Neuronal stem cell (in vitro differentiated cells): ENCODE data around the gene FOXJ1.

Experiments
- DNase-seq: peaks from one replicate; pipeline ENCODE4 v3.0.0-alpha.2; 2013; ENCODE audit warnings: low spot score
- H2AFZ ChIP-seq: one replicate; pipeline ENCODE4 v1.6.1; 2013; ENCODE audit warnings: mild to moderate bottlenecking, low read length, inconsistent platforms
- H2AK5ac ChIP-seq: 2 replicates; pipeline ENCODE4 v1.6.1; 2013; ENCODE audit warnings: low read depth, mild to moderate bottlenecking, inconsistent platforms, low read length, moderate library complexity, mixed read lengths
- H2BK120ac ChIP-seq: 2 replicates; pipeline ENCODE4 v1.6.1; 2013; ENCODE audit warnings: low read depth, mild to moderate bottlenecking, inconsistent platforms, low read length, moderate library complexity, mixed read lengths
- H2BK12ac ChIP-seq: one replicate; pipeline ENCODE4 v1.6.1; 2013; ENCODE audit warnings: low read length, inconsistent platforms
- H2BK15ac ChIP-seq: 2 replicates; pipeline ENCODE4 v1.6.1; 2013; ENCODE audit warnings: mild to moderate bottlenecking, low read length, inconsistent platforms, mixed read lengths
- H2BK5ac ChIP-seq: one replicate; pipeline ENCODE4 v1.6.1; 2013; ENCODE audit warnings: inconsistent platforms, mild to moderate bottlenecking, low read length, moderate library complexity
- H3K14ac ChIP-seq: one replicate; pipeline ENCODE4 v1.6.1; 2013; ENCODE audit warnings: low read length, inconsistent platforms
- H3K18ac ChIP-seq: 2 replicates; pipeline ENCODE4 v1.6.1; 2013; ENCODE audit warnings: low read length, inconsistent platforms
- H3K23ac ChIP-seq: 2 replicates; pipeline ENCODE4 v1.6.1; 2013; ENCODE audit warnings: low read depth, mild to moderate bottlenecking, mixed read lengths, low read length, inconsistent platforms; ENCODE audit not compliant: poor library complexity
- H3K27ac ChIP-seq: replicated peaks from 3 replicates; pipeline ENCODE4 v1.5.1; 2013; ENCODE audit warnings: low read length, inconsistent platforms
- H3K27me3 ChIP-seq, 3 experiments: 2 replicates each; pipeline ENCODE4 v1.6.1; 2013; ENCODE audit warnings: low read length in 3 of 3, mild to moderate bottlenecking in 2 of 3, inconsistent platforms in 1 of 3, low read depth in 1 of 3, mixed read lengths in 1 of 3, moderate library complexity in 1 of 3; ENCODE audit not compliant: control insufficient read depth in 3 of 3, insufficient read depth in 3 of 3
- H3K36me3 ChIP-seq, 2 donors: replicated peaks in 1 of 2; 2 replicates each; pipeline ENCODE4 v1.6.1; 2013; ENCODE audit warnings: low read length in 2 of 2; ENCODE audit not compliant: control insufficient read depth in 2 of 2, insufficient read depth in 2 of 2
- H3K4ac ChIP-seq: 2 replicates; pipeline ENCODE4 v1.6.1; 2013; ENCODE audit warnings: inconsistent platforms, mild to moderate bottlenecking, low read length, moderate library complexity
- H3K4me1 ChIP-seq, 2 donors: 1 replicate in 1 of 2; 2 replicates in 1 of 2; pipeline ENCODE4 v1.6.1; 2013; ENCODE audit warnings: low read length in 2 of 2, low read depth in 1 of 2; ENCODE audit not compliant: control insufficient read depth in 2 of 2, insufficient read depth in 1 of 2
- H3K4me2 ChIP-seq: one replicate; pipeline ENCODE4 v1.6.1; 2013; ENCODE audit warnings: mild to moderate bottlenecking, low read length, inconsistent platforms; ENCODE audit not compliant: insufficient read depth, poor library complexity, severe bottlenecking
- H3K4me3 ChIP-seq, 2 donors: 2 replicates each; pipeline ENCODE4 v1.5.1; 2013; ENCODE audit warnings: low read length in 2 of 2, mild to moderate bottlenecking in 2 of 2, inconsistent platforms in 1 of 2, moderate library complexity in 1 of 2
- H3K79me1 ChIP-seq: one replicate; pipeline ENCODE4 v1.6.1; 2013; ENCODE audit warnings: low read depth, mild to moderate bottlenecking, inconsistent platforms, low read length, moderate library complexity
- H3K9ac ChIP-seq: one replicate; pipeline ENCODE4 v1.6.1; 2013; ENCODE audit warnings: mild to moderate bottlenecking, low read depth, low read length, inconsistent platforms; ENCODE audit not compliant: poor library complexity
- H3K9me3 ChIP-seq, 2 donors: replicated peaks in 1 of 2; 2 replicates each; pipeline versions ENCODE3 to v1.6.1; 2013; ENCODE audit warnings: low read length in 2 of 2, mild to moderate bottlenecking in 2 of 2, inconsistent platforms in 1 of 2, low read depth in 1 of 2, mixed read lengths in 1 of 2, moderate library complexity in 1 of 2; ENCODE audit not compliant: control insufficient read depth in 2 of 2, insufficient read depth in 1 of 2
- H4K8ac ChIP-seq: one replicate; pipeline ENCODE4 v1.6.1; 2013; ENCODE audit warnings: low read depth, mild to moderate bottlenecking, inconsistent platforms, low read length, moderate library complexity
- H4K91ac ChIP-seq: one replicate; pipeline ENCODE4 v1.6.1; 2013; ENCODE audit warnings: low read length, low read depth, mild to moderate bottlenecking, inconsistent platforms; ENCODE audit not compliant: poor library complexity
- WGBS, 2 donors: extraction: QIAGEN DNeasy Blood & Tissue Kit; methylation state at CpG; one replicate each; pipeline ENCODE4 v1.1.7; 2013; ENCODE audit warnings: missing lambda C conversion rate in 2 of 2, mixed read lengths in 1 of 2; ENCODE audit not compliant: insufficient read length in 2 of 2, insufficient replicate concordance in 1 of 2; ENCODE audit errors: extremely low coverage in 2 of 2; 5-methylcytosine and 5-hydroxymethylcytosine counted together

FOXJ1 gene

GRCh38 chr17:76137351-76138233 lies 3.5 kb downstream of the FOXJ1 start:
- Histone ChIP-seq H3K18ac (peak overlapping the region; percentile 99), H3K4me3 (peak overlapping the region; percentile 40 to 44), H2AFZ (peak overlapping the region; percentile 78), H3K4me1 (peaks cover 56 to 72% of the 10 kb centered on the region in 2 donors), H3K23ac (peak overlapping the region; percentile 44), H3K79me1 (peaks cover 3% of the 10 kb centered on the region), H2BK12ac (peak overlapping the region; percentile 99), H3K4me2 (peak overlapping the region; percentile 59), H2BK5ac (peak overlapping the region; percentile 49), H2AK5ac (peak overlapping the region; percentile 100), H4K91ac (peak overlapping the region; percentile 79), H2BK15ac (peak overlapping the region; percentile 99), H3K4ac (peak overlapping the region; percentile 96), H3K27me3 (peaks cover 0 to 61% (median 20%) of the 10 kb centered on the region in 3 experiments), H3K36me3 (no peaks in the 10 kb centered on the region), H3K27ac (peak overlapping the region; percentile 43), H3K14ac (peak overlapping the region; percentile 3), H3K9ac (peak overlapping the region; percentile 80), H3K9me3 (peaks cover 0 to 5% of the 10 kb centered on the region in 2 donors), H4K8ac (peak overlapping the region; percentile 100), H2BK120ac (peak overlapping the region; percentile 99)
- WGBS, 2 donors, result no CpG with 5 or more reads among the region's 54 CpGs
- DNase-seq, result no peak

DNA sequence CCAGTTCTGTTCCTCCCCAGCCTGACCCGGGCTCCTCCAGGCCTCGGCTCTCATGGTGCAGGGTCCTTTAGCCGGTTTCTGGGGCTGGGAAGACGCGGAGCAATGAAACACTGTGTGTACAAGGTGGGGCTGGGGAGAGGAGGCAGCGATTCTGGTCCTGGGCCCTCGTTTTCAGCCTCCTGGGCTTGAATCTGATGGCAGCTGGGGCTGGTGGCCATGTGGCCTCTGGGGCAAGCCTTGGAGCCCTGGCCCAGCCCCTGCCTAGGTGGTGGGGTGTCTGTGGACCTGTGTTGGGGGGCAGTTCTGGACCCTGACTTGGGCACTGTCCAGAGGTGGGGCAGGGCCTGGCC lies 4.1 kb downstream of the FOXJ1 start:
- Histone ChIP-seq H4K91ac (peak overlapping the region; percentile 79), H2BK15ac (peak overlapping the region; percentile 99), H3K23ac (no peak overlapping the region), H3K4me1 (peaks cover 58 to 70% of the 10 kb centered on the region in 2 donors), H4K8ac (no peak overlapping the region), H2AFZ (no peak overlapping the region), H3K18ac (peak overlapping the region; percentile 99), H3K27ac (no peak overlapping the region), H3K9me3 (peaks cover 0 to 5% of the 10 kb centered on the region in 2 donors), H3K14ac (peak overlapping the region; percentile 3), H3K4me2 (no peak overlapping the region), H2BK12ac (peak overlapping the region; percentile 99), H2BK120ac (peak overlapping the region; percentile 99), H2BK5ac (peak overlapping the region; percentile 49), H3K27me3 (peaks cover 0 to 59% (median 20%) of the 10 kb centered on the region in 3 experiments), H3K36me3 (no peaks in the 10 kb centered on the region), H3K4me3 (no peak overlapping the region), H3K4ac (peak overlapping the region; percentile 96), H3K9ac (peak overlapping the region; percentile 80), H2AK5ac (peak overlapping the region; percentile 100), H3K79me1 (peaks cover 3% of the 10 kb centered on the region)
- no CpG with 5 or more reads among the region's 7 CpGs for WGBS, 2 donors
- DNase-seq, result no peak

- Histone ChIP-seq H3K36me3 (no peaks in the 10 kb centered on the region), H3K4ac (no peak overlapping the region), H2BK12ac (peak overlapping the region; percentile 99), H3K18ac (peak overlapping the region; percentile 99), H3K27me3 (peaks cover 0 to 61% (median 20%) of the 10 kb centered on the region in 3 experiments), H2BK5ac (peak overlapping the region; percentile 49), H3K4me1 (peaks cover 57 to 65% of the 10 kb centered on the region in 2 donors), H3K23ac (no peak overlapping the region), H3K9ac (no peak overlapping the region), H2BK120ac (peak overlapping the region; percentile 99), H3K79me1 (peaks cover 3% of the 10 kb centered on the region), H3K9me3 (peaks cover 0 to 6% of the 10 kb centered on the region in 2 donors), H4K91ac (no peak overlapping the region), H2AK5ac (peak overlapping the region; percentile 100), H3K4me2 (no peak overlapping the region), H3K14ac (no peak overlapping the region), H2AFZ (no peak overlapping the region), H4K8ac (no peak overlapping the region), H2BK15ac (peak overlapping the region; percentile 99), H3K4me3 (no peak overlapping the region), H3K27ac (no peak overlapping the region)
- WGBS, 2 donors, result no CpG with 5 or more reads among the region's 16 CpGs
- DNase-seq, result no peak
Measured at GRCh38 chr17:76136276-76137000, 4.6 kb downstream of the FOXJ1 start.

DNA sequence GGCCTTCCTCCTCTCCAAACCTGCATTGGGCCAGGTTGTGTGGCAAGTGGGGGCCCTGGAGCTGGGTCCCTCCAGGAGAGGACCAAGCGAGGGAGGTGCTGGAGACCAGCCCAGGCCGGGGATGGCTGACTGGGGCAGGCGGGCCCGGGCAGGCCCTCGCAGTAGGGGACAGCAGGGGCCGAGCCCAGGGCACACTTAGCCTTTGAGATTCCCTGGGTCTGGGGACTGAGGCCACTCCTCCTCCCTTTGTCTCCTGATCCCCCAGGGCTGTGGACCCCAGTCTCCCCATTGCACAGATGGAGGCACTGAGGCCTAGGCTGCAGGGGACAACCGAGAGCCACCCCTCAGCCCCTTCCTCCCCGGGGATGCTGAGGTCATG lies 5.2 kb downstream of the FOXJ1 start:
- H4K8ac ChIP-seq, result no peak overlapping the region
- peak overlapping the region; percentile 92 for H2BK12ac ChIP-seq
- H3K23ac ChIP-seq, result no peak overlapping the region
- peak overlapping the region; percentile 51 for H3K14ac ChIP-seq
- H3K4me2 ChIP-seq, result peak overlapping the region; percentile 24
- H3K27ac ChIP-seq, result no peak overlapping the region
- peaks cover 0 to 65% (median 18%) of the 10 kb centered on the region in 3 experiments for H3K27me3 ChIP-seq
- H2AK5ac ChIP-seq, result peak overlapping the region; percentile 99
- H4K91ac ChIP-seq, result peak overlapping the region; percentile 83
- no peak for DNase-seq
- no peak overlapping the region for H3K4me3 ChIP-seq
- no CpG with 5 or more reads among the region's 8 CpGs for WGBS, 2 donors
- H3K9me3 ChIP-seq, result peaks cover 0 to 6% of the 10 kb centered on the region in 2 donors
- H3K9ac ChIP-seq, result peak overlapping the region; percentile 75
- peaks cover 3% of the 10 kb centered on the region for H3K79me1 ChIP-seq
- peak overlapping the region; percentile 74 for H2BK120ac ChIP-seq
- H2BK15ac ChIP-seq, result peak overlapping the region; percentile 99
- H3K4me1 ChIP-seq, result peaks cover 57 to 61% of the 10 kb centered on the region in 2 donors
- no peak overlapping the region for H2BK5ac ChIP-seq
- H2AFZ ChIP-seq, result no peak overlapping the region
- H3K4ac ChIP-seq, result no peak overlapping the region
- H3K36me3 ChIP-seq, result no peaks in the 10 kb centered on the region
- H3K18ac ChIP-seq, result peak overlapping the region; percentile 96
